ENCODE measurements around the gene TNFSF11. TPM values are rescaled to one million over a fixed set of nuclear protein-coding genes. Genes with fewer than 3 reads are reported as not detected.

TNFSF11 gene
- total and polyA plus RNA-seq, 4 donors: 0.25 to 1.3 (median 0.25) TPM

- Histone ChIP-seq H3K9me3 (ENCODE audit: control insufficient read depth in 4 of 4, low read length in 3 of 4) (no peaks in the 10 kb centered on the region), H3K27ac (ENCODE audit: low read depth in 1 of 2, low read length in 2 of 2) (no peak overlapping the region), H3K9ac (ENCODE audit: low read depth in 1 of 2, low read length in 2 of 2) (no peak overlapping the region), H3K27me3 (ENCODE audit: control insufficient read depth in 4 of 4, insufficient read depth in 4 of 4, low read length in 3 of 4) (no peaks in the 10 kb centered on the region), H3K36me3 (ENCODE audit: control insufficient read depth in 4 of 4, insufficient read depth in 3 of 4, low read depth in 1 of 4, low read length in 3 of 4) (no peaks in the 10 kb centered on the region), H3K4me1 (ENCODE audit: control insufficient read depth in 4 of 4, insufficient read depth in 4 of 4, low read length in 3 of 4) (no peaks in the 10 kb centered on the region), H3K4me3 (ENCODE audit: low read depth in 1 of 3, low read length in 3 of 3) (no peak overlapping the region)
- no peak for DNase-seq (ENCODE audit: low spot score)
- WGBS: 92% methylated on average over 5 of the region's 5 CpGs
- TF ChIP-seq CTCF (IDR thresholded peaks at IDR 0.05; ENCODE audit: low read depth, low read length, missing input control) (no peak), HNF4G (IDR thresholded peaks at IDR 0.05) (no peak), ZBTB33 (IDR thresholded peaks at IDR 0.05) (no peak), GABPA (IDR thresholded peaks at IDR 0.05 in 1 of 2, conservative IDR thresholded peaks at IDR 0.05 in 1 of 2) (no peak), TAF1 (conservative IDR thresholded peaks at IDR 0.05) (no peak), JUND (IDR thresholded peaks at IDR 0.05) (no peak), RXRA (IDR thresholded peaks at IDR 0.05) (no peak), MAX (IDR thresholded peaks at IDR 0.05) (no peak), SP1 (IDR thresholded peaks at IDR 0.05) (no peak), RAD21 (IDR thresholded peaks at IDR 0.05) (no peak), EGR1 (IDR thresholded peaks at IDR 0.05; ENCODE audit: low read depth in 2 of 2) (no peak), YY1 (IDR thresholded peaks at IDR 0.05) (no peak), NR2F2 (IDR thresholded peaks at IDR 0.05) (no peak), FOXA1 (IDR thresholded peaks at IDR 0.05) (no peak), ATF3 (IDR thresholded peaks at IDR 0.05) (no peak), HNF4A (conservative IDR thresholded peaks at IDR 0.05) (no peak)
These were observed 52.4 kb downstream of the TNFSF11 start for GRCh38 chr13:42626176-42626860.

GRCh38 chr13:42628666-42629065 is 54.7 kb downstream of the TNFSF11 start:
- no peaks in the 10 kb centered on the region for H3K27me3 ChIP-seq (ENCODE audit: control insufficient read depth in 4 of 4, insufficient read depth in 4 of 4, low read length in 3 of 4)
- no peak overlapping the region for H3K27ac ChIP-seq (ENCODE audit: low read depth in 1 of 2, low read length in 2 of 2)
- DNase-seq (ENCODE audit: low spot score): no peak
- no peak for TF ChIP-seq MAX (IDR thresholded peaks at IDR 0.05)
- no peaks in the 10 kb centered on the region for H3K36me3 ChIP-seq (ENCODE audit: control insufficient read depth in 4 of 4, insufficient read depth in 3 of 4, low read depth in 1 of 4, low read length in 3 of 4)
- no peak overlapping the region for H3K9ac ChIP-seq (ENCODE audit: low read depth in 1 of 2, low read length in 2 of 2)
- no peak overlapping the region for H3K4me3 ChIP-seq (ENCODE audit: low read depth in 1 of 3, low read length in 3 of 3)
- WGBS: 85% methylated on average over 5 of the region's 5 CpGs
- no peaks in the 10 kb centered on the region for H3K9me3 ChIP-seq (ENCODE audit: control insufficient read depth in 4 of 4, low read length in 3 of 4)
- no peaks in the 10 kb centered on the region for H3K4me1 ChIP-seq (ENCODE audit: control insufficient read depth in 4 of 4, insufficient read depth in 4 of 4, low read length in 3 of 4)
